Activated CD4-positive, alpha-beta T cell treated with anti-CD3 and anti-CD28 coated beads, Interleukin-2, amount 10 ng/mL, durations not matched to agents 24 days and 14 days (primary cell): ENCODE results near the gene CBY1. TPM values are rescaled to one million over a fixed set of nuclear protein-coding genes. Genes with fewer than 3 reads are reported as not detected.
A peak's percentile ranks its signal among the peaks of the same experiment; 100 is the strongest.

Source experiments
- DNase-seq: peaks from one replicate; pipeline ENCODE4 v3.0.0; 2022
- H3K27ac Mint-ChIP-seq: one replicate; pipeline ENCODE4 v1.8.0; 2022; ENCODE audit warnings: mild to moderate bottlenecking, mixed read lengths
- H3K27me3 Mint-ChIP-seq: one replicate; pipeline ENCODE4 v1.8.0; 2022; ENCODE audit warnings: mixed read lengths
- H3K36me3 Mint-ChIP-seq: one replicate; pipeline ENCODE4 v1.8.0; 2022; ENCODE audit warnings: low read depth, mild to moderate bottlenecking, mixed read lengths
- H3K4me1 Mint-ChIP-seq: one replicate; pipeline ENCODE4 v1.8.0; 2021; ENCODE audit warnings: mixed read lengths
- H3K4me3 Mint-ChIP-seq: one replicate; pipeline ENCODE4 v1.8.0; 2022; ENCODE audit warnings: mild to moderate bottlenecking, moderate library complexity, mixed read lengths
- H3K9me3 Mint-ChIP-seq: one replicate; pipeline ENCODE4 v1.8.0; 2021; ENCODE audit warnings: mixed read lengths
- intact Hi-C: fragments of 100-400 bp; cut with micrococcal nuclease; formaldehyde crosslinking; loops from one replicate; pipeline ENCODE4 v1.15.1; 2023
- total RNA-seq: library from RNA; stranded (reverse); gene quantifications from 2 replicates; pipeline ENCODE4 v1.2.3, GENCODE V29; 2022

The CBY1 gene
- total RNA-seq, 1 donor from 2014 or later: 13.3 TPM

GRCh38 chr22:38713921-38714320, 57.5 kb downstream of the CBY1 start:
- Mint-ChIP-seq H3K4me3 (no peak overlapping the region), H3K36me3 (peaks cover 59% of the 10 kb centered on the region), H3K27me3 (no peaks in the 10 kb centered on the region), H3K4me1 (peaks cover 52% of the 10 kb centered on the region), H3K9me3 (no peaks in the 10 kb centered on the region), H3K27ac (peak overlapping the region; percentile 39)
- intact Hi-C loops: no loop called here
- no peak for DNase-seq

DNA sequence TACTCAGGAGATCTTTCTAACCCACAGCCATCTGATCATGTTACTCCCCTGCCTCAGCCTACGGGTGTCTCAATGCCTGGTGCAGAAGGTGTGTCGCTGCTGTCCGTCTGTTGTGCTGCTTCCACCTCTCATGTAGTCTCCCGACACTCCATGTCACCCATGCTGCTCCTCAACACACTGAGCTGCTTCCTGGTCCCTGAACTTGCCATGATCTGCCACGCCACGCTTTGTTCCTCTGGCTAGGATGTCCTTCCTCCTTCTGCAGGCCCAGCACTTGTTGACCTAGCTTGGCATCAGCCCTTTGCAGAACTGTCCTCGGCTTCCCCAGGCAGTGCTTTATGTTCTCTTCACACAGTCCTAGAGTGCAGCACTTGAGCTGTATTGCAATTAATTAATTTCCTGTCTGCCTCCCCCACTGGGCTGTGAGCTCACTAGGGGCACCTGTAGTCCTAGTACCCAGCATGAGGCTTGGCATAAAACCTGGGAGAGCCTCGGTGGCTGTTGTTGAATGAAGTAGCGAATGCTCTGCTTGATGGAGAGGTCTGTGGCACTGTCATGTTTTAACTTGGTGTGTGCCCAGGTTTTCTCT, 58.8 kb downstream of the CBY1 start:
- Mint-ChIP-seq H3K4me3 (no peak overlapping the region), H3K27me3 (no peaks in the 10 kb centered on the region), H3K9me3 (no peaks in the 10 kb centered on the region), H3K27ac (peak overlapping the region; percentile 46), H3K36me3 (peaks cover 53% of the 10 kb centered on the region), H3K4me1 (peaks cover 44% of the 10 kb centered on the region)
- intact Hi-C loops: no loop called here
- no peak for DNase-seq

GRCh38 chr22:38715852-38716251, 59.4 kb downstream of the CBY1 start:
- Mint-ChIP-seq H3K9me3 (no peaks in the 10 kb centered on the region), H3K27me3 (no peaks in the 10 kb centered on the region), H3K27ac (no peak overlapping the region), H3K4me1 (peaks cover 40% of the 10 kb centered on the region), H3K36me3 (peaks cover 49% of the 10 kb centered on the region), H3K4me3 (no peak overlapping the region)
- intact Hi-C loops: no loop called here
- no peak for DNase-seq

- Mint-ChIP-seq H3K4me3 (no peak overlapping the region), H3K4me1 (peaks cover 37% of the 10 kb centered on the region), H3K36me3 (peaks cover 46% of the 10 kb centered on the region), H3K27me3 (no peaks in the 10 kb centered on the region), H3K9me3 (no peaks in the 10 kb centered on the region), H3K27ac (peak overlapping the region; percentile 51)
- DNase-seq: no peak
- intact Hi-C loops: no loop called here
Measured at GRCh38 chr22:38716271-38716670, 59.8 kb downstream of the CBY1 start.

DNA sequence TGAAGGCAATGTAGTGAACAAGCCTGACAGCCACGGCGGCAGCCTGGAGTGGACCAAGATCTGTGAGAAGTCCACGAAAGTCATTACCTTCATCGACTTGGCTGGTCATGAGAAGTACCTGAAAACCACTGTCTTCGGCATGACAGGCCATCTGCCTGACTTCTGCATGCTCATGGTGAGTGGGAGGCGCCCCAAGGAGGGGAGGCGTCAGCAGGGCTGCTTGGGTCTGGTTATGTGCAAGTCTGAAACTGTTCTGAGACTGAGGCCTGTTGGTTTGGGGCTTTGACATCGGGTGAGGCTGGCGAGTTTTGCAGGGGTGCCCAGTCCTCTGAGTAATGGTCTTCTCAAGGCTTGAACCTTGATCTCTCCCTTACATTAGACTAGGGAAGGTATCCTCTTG, 60.4 kb downstream of the CBY1 start:
- no peaks in the 10 kb centered on the region for H3K27me3 Mint-ChIP-seq
- peak overlapping the region; percentile 20 for H3K27ac Mint-ChIP-seq
- no peaks in the 10 kb centered on the region for H3K9me3 Mint-ChIP-seq
- intact Hi-C loops: no loop called here
- DNase-seq: no peak
- no peak overlapping the region for H3K4me3 Mint-ChIP-seq
- H3K4me1 Mint-ChIP-seq: peaks cover 36% of the 10 kb centered on the region
- H3K36me3 Mint-ChIP-seq: peaks cover 49% of the 10 kb centered on the region

- H3K36me3 Mint-ChIP-seq: peaks cover 48% of the 10 kb centered on the region
- peak overlapping the region; percentile 9 for H3K27ac Mint-ChIP-seq
Measured at GRCh38 chr22:38717244-38717643, 60.8 kb downstream of the CBY1 start.

GRCh38 chr22:38718414-38718813, 62.0 kb downstream of the CBY1 start:
- no peaks in the 10 kb centered on the region for H3K27me3 Mint-ChIP-seq
- H3K36me3 Mint-ChIP-seq: peaks cover 56% of the 10 kb centered on the region
- no peak overlapping the region for H3K4me3 Mint-ChIP-seq
- H3K4me1 Mint-ChIP-seq: peaks cover 20% of the 10 kb centered on the region
- no peaks in the 10 kb centered on the region for H3K9me3 Mint-ChIP-seq
- no peak for DNase-seq
- intact Hi-C loops: no loop called here
- peak overlapping the region; percentile 60 for H3K27ac Mint-ChIP-seq

More at GRCh38 chr22:38717244-38717643, 60.8 kb downstream of the CBY1 start:
- Mint-ChIP-seq H3K4me1 (peaks cover 32% of the 10 kb centered on the region), H3K9me3 (no peaks in the 10 kb centered on the region), H3K4me3 (no peak overlapping the region), H3K27me3 (no peaks in the 10 kb centered on the region)
- DNase-seq: no peak
- intact Hi-C loops: no loop called here

- H3K27me3 Mint-ChIP-seq: no peaks in the 10 kb centered on the region
- DNase-seq: no peak
- no peak overlapping the region for H3K27ac Mint-ChIP-seq
- H3K4me1 Mint-ChIP-seq: peaks cover 15% of the 10 kb centered on the region
- intact Hi-C loops: no loop called here
- H3K4me3 Mint-ChIP-seq: no peak overlapping the region
- peaks cover 59% of the 10 kb centered on the region for H3K36me3 Mint-ChIP-seq
- H3K9me3 Mint-ChIP-seq: no peaks in the 10 kb centered on the region
Measured at GRCh38 chr22:38719196-38719595, 62.8 kb downstream of the CBY1 start.

DNA sequence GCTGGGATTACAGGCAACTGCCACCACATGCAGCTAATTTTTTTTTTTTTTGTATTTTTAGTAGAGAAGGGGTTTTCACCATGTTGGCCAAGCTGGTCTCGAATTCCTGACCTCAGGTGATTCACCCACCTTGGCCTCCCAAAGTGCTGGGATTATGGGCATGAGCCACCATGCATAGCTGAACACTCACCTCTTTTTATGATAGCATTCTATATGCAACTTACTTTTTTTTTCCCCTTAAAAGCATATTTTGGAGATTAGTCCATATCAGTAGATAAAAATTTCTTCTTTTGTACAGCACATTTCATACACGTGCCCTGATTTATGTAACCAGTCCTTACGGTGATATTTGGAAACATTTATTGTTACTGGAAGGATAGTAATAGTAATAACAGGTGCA, 63.9 kb downstream of the CBY1 start:
- Mint-ChIP-seq H3K36me3 (peaks cover 61% of the 10 kb centered on the region), H3K27ac (no peak overlapping the region), H3K4me3 (no peak overlapping the region), H3K4me1 (peaks cover 7% of the 10 kb centered on the region), H3K27me3 (no peaks in the 10 kb centered on the region), H3K9me3 (no peaks in the 10 kb centered on the region)
- DNase-seq: no peak
- intact Hi-C loops: no loop called here

DNA sequence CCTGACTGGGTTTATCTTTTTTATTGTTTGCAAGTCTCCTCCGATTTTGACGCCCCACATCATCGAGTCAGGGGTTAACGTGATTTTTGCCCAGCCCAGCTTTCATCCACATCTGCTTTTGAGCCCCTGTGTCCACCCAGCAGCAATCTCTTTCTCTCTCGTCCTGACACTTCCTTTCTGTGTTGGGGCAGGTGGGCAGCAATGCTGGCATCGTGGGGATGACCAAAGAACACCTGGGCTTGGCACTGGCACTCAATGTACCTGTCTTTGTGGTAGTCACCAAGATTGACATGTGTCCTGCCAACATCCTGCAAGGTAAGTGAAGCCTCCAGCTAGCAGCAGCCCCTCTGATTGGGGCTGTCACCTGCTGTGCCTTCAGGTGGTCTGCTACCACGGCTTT, 65.1 kb downstream of the CBY1 start:
- H3K27me3 Mint-ChIP-seq: no peaks in the 10 kb centered on the region
- intact Hi-C loops: no loop called here
- H3K36me3 Mint-ChIP-seq: peaks cover 66% of the 10 kb centered on the region

More for the DNA sequence above, 65.1 kb downstream of the CBY1 start:
- H3K9me3 Mint-ChIP-seq: no peaks in the 10 kb centered on the region
- no peak for DNase-seq
- no peak overlapping the region for H3K4me3 Mint-ChIP-seq
- H3K27ac Mint-ChIP-seq: no peak overlapping the region
- peaks cover 6% of the 10 kb centered on the region for H3K4me1 Mint-ChIP-seq

Other genes with a start within 250 kb of the CBY1 start
- gene KCNJ4, start 201.4 kb upstream of the CBY1 start, total RNA-seq: not detected in 2 replicates
- gene KDELR3, start 188.5 kb upstream of the CBY1 start, total RNA-seq: 1.1 and 1.3 TPM in 2 replicates
- 373 and 374 TPM in 2 replicates for gene DDX17, start 150.3 kb upstream of the CBY1 start, total RNA-seq
- 14.2 and 14.3 TPM in 2 replicates for gene DMC1, start 86.5 kb upstream of the CBY1 start, total RNA-seq
- gene FAM227A, start 246 bp upstream of the CBY1 start, total RNA-seq: 0.30 and 0.71 TPM in 2 replicates
- gene TOMM22, start 25.3 kb downstream of the CBY1 start, total RNA-seq: 169 and 172 TPM in 2 replicates
- gene JOSD1, start 44.3 kb downstream of the CBY1 start, total RNA-seq: 90.4 and 93.8 TPM in 2 replicates
- 102 and 103 TPM in 2 replicates for gene GTPBP1, start 49.3 kb downstream of the CBY1 start, total RNA-seq
- gene SUN2, start 99.4 kb downstream of the CBY1 start, total RNA-seq: 124 and 128 TPM in 2 replicates
- 5.5 and 6.3 TPM in 2 replicates for gene DNAL4, start 137.5 kb downstream of the CBY1 start, total RNA-seq
- gene NPTXR, start 187.4 kb downstream of the CBY1 start, total RNA-seq: 0.98 and 1.0 TPM in 2 replicates
- gene CBX6, start 215.6 kb downstream of the CBY1 start, total RNA-seq: 178 and 180 TPM in 2 replicates